ENCODE measurements around the gene FTCD. TPM values are rescaled to one million over a fixed set of nuclear protein-coding genes. Genes with fewer than 3 reads are reported as not detected.
A peak's percentile ranks its signal among the peaks of the same experiment; 100 is the strongest.

FTCD gene
- total RNA-seq, 1 experiment from 2014 or later: 6.7 TPM

- Histone ChIP-seq H3K79me2 (ENCODE audit: insufficient read depth, low read length) (no peaks in the 10 kb centered on the region), H2BK5ac (ENCODE audit: insufficient read length, low read length) (no peak overlapping the region), H3K23me2 (ENCODE audit: insufficient read length, low read depth, low read length, poor library complexity, severe bottlenecking) (no peaks in the 10 kb centered on the region), H3K18ac (ENCODE audit: insufficient read length, low read depth, low read length) (no peak overlapping the region), H3K4me2 (ENCODE audit: insufficient read depth, insufficient read length, low read length) (no peak overlapping the region), H2BK15ac (ENCODE audit: low read depth, low read length) (no peak overlapping the region), H4K8ac (replicated peaks; ENCODE audit: insufficient read length, low read depth, low read length) (no peak overlapping the region), H2AFZ (ENCODE audit: low read length) (no peak overlapping the region), H3K56ac (ENCODE audit: insufficient read length, low read depth, low read length) (no peak overlapping the region), H3K23ac (ENCODE audit: insufficient read length, low read depth, low read length) (no peak overlapping the region), H3K79me1 (ENCODE audit: insufficient read depth, low read depth, low read length, poor library complexity, severe bottlenecking) (no peaks in the 10 kb centered on the region), H2BK20ac (ENCODE audit: low read depth, low read length, poor library complexity, severe bottlenecking) (no peak overlapping the region), H3K27me3 (ENCODE audit: insufficient read depth, low read length) (no peaks in the 10 kb centered on the region), H4K20me1 (ENCODE audit: control insufficient read depth, insufficient read depth, insufficient read length) (no peaks in the 10 kb centered on the region), H3K9me3 (ENCODE audit: control insufficient read depth, low read depth, low read length) (no peaks in the 10 kb centered on the region), H2AK5ac (ENCODE audit: insufficient read length, low read length) (no peak overlapping the region), H4K91ac (ENCODE audit: insufficient read length, low read depth, low read length) (no peak overlapping the region), H3K4me1 (ENCODE audit: insufficient read depth, low read length) (no peaks in the 10 kb centered on the region), H2BK12ac (ENCODE audit: insufficient read length, low read depth, low read length) (no peak overlapping the region), H4K5ac (ENCODE audit: insufficient read length, low read depth, low read length) (no peak overlapping the region), H3K4ac (ENCODE audit: low read depth, low read length) (no peak overlapping the region), H3K27ac (ENCODE audit: insufficient read length, low read depth, low read length) (no peak overlapping the region), H3K9ac (ENCODE audit: extremely low read depth, insufficient read length, low read length) (no peak overlapping the region), H2BK120ac (ENCODE audit: low read depth, low read length, poor library complexity, severe bottlenecking) (no peak overlapping the region), H3K14ac (ENCODE audit: insufficient read depth, low read length) (no peak overlapping the region), H3T11ph (ENCODE audit: low read length) (no peak overlapping the region)
- H3K4me3 Mint-ChIP-seq: no peak overlapping the region
- peak; percentile 27 for DNase-seq
- H3K4me1 Mint-ChIP-seq: no peaks in the 10 kb centered on the region
- no peak for TF ChIP-seq CTCF (conservative IDR thresholded peaks at IDR 0.05)
- WGBS (ENCODE audit: extremely low coverage, insufficient read length, low lambda C conversion rate): no CpG with 5 or more reads among the region's 72 CpGs
- H3K27me3 Mint-ChIP-seq (ENCODE audit: low read depth): no peaks in the 10 kb centered on the region
- peaks cover 31 to 41% (median 34%) of the 10 kb centered on the region in 3 experiments for H3K36me3 Mint-ChIP-seq (ENCODE audit: insufficient read depth in 1 of 3, low read depth in 3 of 3)
- peaks cover 15 to 32% of the 10 kb centered on the region in 2 experiments for H3K9me3 Mint-ChIP-seq
- no peak overlapping the region for H3K27ac Mint-ChIP-seq
Observed at GRCh38 chr21:46161633-46162592, 6.5 kb upstream of the FTCD start.
